MM.1S (cell line): ENCODE data around the gene CSF3.

Source experiments
- DNase-seq: peaks from one replicate; pipeline ENCODE4 v3.0.0-alpha.2; 2015
- H2AFZ ChIP-seq: fragments of 300-600 bp; sonication (generic); 2 replicates; pipeline ENCODE4 v1.6.0; 2016; ENCODE audit warnings: antibody characterized with exemption, low read length
- H3F3A ChIP-seq: fragments of 300-600 bp; sonication (generic); 2 replicates; pipeline ENCODE4 v1.6.1; 2016; ENCODE audit warnings: mild to moderate bottlenecking, antibody characterized with exemption, low read length, moderate library complexity, mixed read lengths; ENCODE audit not compliant: insufficient read depth
- H3K27ac ChIP-seq: fragments of 300-600 bp; sonication (generic); 2 replicates; pipeline ENCODE4 v1.5.1; 2016; ENCODE audit warnings: mild to moderate bottlenecking, low read length
- H3K27me3 ChIP-seq: fragments of 300-600 bp; sonication (generic); replicated peaks from 2 replicates; pipeline ENCODE4 v1.6.0; 2016; ENCODE audit warnings: low read length; ENCODE audit not compliant: insufficient read depth
- H3K36me3 ChIP-seq: fragments of 300-600 bp; sonication (generic); replicated peaks from 2 replicates; pipeline ENCODE4 v1.6.1; 2016; ENCODE audit warnings: mild to moderate bottlenecking, low read length, mixed read lengths; ENCODE audit not compliant: insufficient read depth
- H3K4me1 ChIP-seq: fragments of 300-600 bp; sonication (generic); 2 replicates; pipeline ENCODE4 v1.6.1; 2016; ENCODE audit warnings: low read length, mixed read lengths
- H3K4me2 ChIP-seq: fragments of 300-600 bp; sonication (generic); 2 replicates; pipeline ENCODE4 v1.6.0; 2016; ENCODE audit warnings: low read depth, low read length
- H3K4me3 ChIP-seq: fragments of 300-600 bp; sonication (generic); 2 replicates; pipeline ENCODE4 v1.5.1; 2016; ENCODE audit warnings: low read length, mixed read lengths
- H3K79me2 ChIP-seq: fragments of 300-600 bp; sonication (generic); 2 replicates; pipeline ENCODE4 v1.6.1; 2016; ENCODE audit warnings: mixed run types, low read length, mixed read lengths
- H3K9ac ChIP-seq: fragments of 300-600 bp; sonication (generic); 2 replicates; pipeline ENCODE4 v1.6.1; 2016; ENCODE audit warnings: low read length, mixed read lengths
- H3K9me2 ChIP-seq: fragments of 300-600 bp; sonication (generic); replicated peaks from 2 replicates; pipeline ENCODE4 v1.6.1; 2016; ENCODE audit warnings: mild to moderate bottlenecking, low read length, mixed read lengths; ENCODE audit not compliant: insufficient read depth
- H3K9me3 ChIP-seq: fragments of 300-600 bp; sonication (generic); replicated peaks from 2 replicates; pipeline ENCODE4 v1.6.1; 2016; ENCODE audit warnings: mild to moderate bottlenecking, low read length, mixed read lengths; ENCODE audit not compliant: insufficient read depth
- H4K20me1 ChIP-seq: fragments of 300-600 bp; sonication (generic); 2 replicates; pipeline ENCODE4 v1.6.1; 2016; ENCODE audit warnings: mild to moderate bottlenecking, low read length, moderate library complexity, mixed read lengths; ENCODE audit not compliant: insufficient read depth
- CTCF ChIP-seq: fragments of 300-600 bp; sonication (generic); IDR thresholded peaks from 2 replicates; pipeline ENCODE4 v1.5.1; 2016; ENCODE audit warnings: antibody characterized with exemption, low read length, mixed read lengths
- EZH2 ChIP-seq: fragments of 300-600 bp; sonication (generic); optimal IDR thresholded peaks from 2 replicates; pipeline ENCODE3; 2017; ENCODE audit warnings: low read depth, mild to moderate bottlenecking, antibody characterized with exemption, low read length, mixed read lengths
- EZH2phosphoT487 ChIP-seq: fragments of 300-600 bp; sonication (generic); IDR thresholded peaks from 2 replicates; pipeline ENCODE4 v1.6.1; 2018; ENCODE audit warnings: antibody characterized with exemption, low read length

The CSF3 gene

GRCh38 chr17:40026816-40027613 is 11.8 kb downstream of the CSF3 start:
- Histone ChIP-seq H3K9ac (no peak overlapping the region), H3K27ac (no peak overlapping the region), H3K4me3 (no peak overlapping the region), H3K9me2 (no peaks in the 10 kb centered on the region), H3K36me3 (no peaks in the 10 kb centered on the region), H3K79me2 (no peaks in the 10 kb centered on the region), H3K27me3 (no peaks in the 10 kb centered on the region), H3F3A (0 out of 2 replicates have a peak, but pooled peaks cover 2% of the 10 kb centered on the region), H2AFZ (no peak overlapping the region), H3K9me3 (no peaks in the 10 kb centered on the region), H4K20me1 (no peaks in the 10 kb centered on the region), H3K4me1 (no peaks in the 10 kb centered on the region; the same call in 1 of the 2 replicates), H3K4me2 (no peak overlapping the region)
- peak; percentile 74 for DNase-seq
- peak; percentile 93 for TF ChIP-seq CTCF
- TF ChIP-seq EZH2phosphoT487, result no peak

- H3K4me3 ChIP-seq, result no peak overlapping the region
- TF ChIP-seq CTCF (no peak), EZH2phosphoT487 (no peak), EZH2 (no peak)
- H3K4me1 ChIP-seq, result no peaks in the 10 kb centered on the region; the same call in 1 of the 2 replicates
- no peak overlapping the region for H3K27ac ChIP-seq
- no peaks in the 10 kb centered on the region for H3K79me2 ChIP-seq
- H3K9me2 ChIP-seq, result no peaks in the 10 kb centered on the region
- DNase-seq, result no peak
- no peak overlapping the region for H3K4me2 ChIP-seq
- H3F3A ChIP-seq, result 0 out of 2 replicates have a peak, but pooled peaks cover 2% of the 10 kb centered on the region
- no peaks in the 10 kb centered on the region for H3K27me3 ChIP-seq
- H2AFZ ChIP-seq, result no peak overlapping the region
- H3K9ac ChIP-seq, result no peak overlapping the region
- no peaks in the 10 kb centered on the region for H4K20me1 ChIP-seq
- H3K36me3 ChIP-seq, result no peaks in the 10 kb centered on the region
- no peaks in the 10 kb centered on the region for H3K9me3 ChIP-seq
Observed at GRCh38 chr17:40027614-40028012, 12.4 kb downstream of the CSF3 start.

GRCh38 chr17:40028595-40028994 is 13.4 kb downstream of the CSF3 start:
- no peaks in the 10 kb centered on the region for H3K79me2 ChIP-seq

More at GRCh38 chr17:40028595-40028994, 13.4 kb downstream of the CSF3 start:
- no peak overlapping the region for H3K4me3 ChIP-seq
- no peaks in the 10 kb centered on the region for H3K27me3 ChIP-seq
- no peaks in the 10 kb centered on the region for H3K9me3 ChIP-seq
- H3K4me2 ChIP-seq, result no peak overlapping the region
- H3K4me1 ChIP-seq, result no peaks in the 10 kb centered on the region; the same call in 1 of the 2 replicates
- H4K20me1 ChIP-seq, result no peaks in the 10 kb centered on the region
- 0 out of 2 replicates have a peak, but pooled peaks cover 2% of the 10 kb centered on the region for H3F3A ChIP-seq
- TF ChIP-seq EZH2, result no peak
- no peak for TF ChIP-seq CTCF
- no peak for TF ChIP-seq EZH2phosphoT487
- DNase-seq, result no peak
- no peak overlapping the region for H3K27ac ChIP-seq
- H2AFZ ChIP-seq, result no peak overlapping the region
- no peak overlapping the region for H3K9ac ChIP-seq
- no peaks in the 10 kb centered on the region for H3K36me3 ChIP-seq
- no peaks in the 10 kb centered on the region for H3K9me2 ChIP-seq
